Measurements from ENCODE around the gene VWC2L.

VWC2L gene

GRCh38 chr2:214469728-214470127 is 58.9 kb downstream of the VWC2L start:
- no peak for FAIRE-seq

GRCh38 chr2:214471382-214471781 is 60.5 kb downstream of the VWC2L start:
- FAIRE-seq: no peak

- FAIRE-seq: no peak
These were observed 61.1 kb downstream of the VWC2L start for GRCh38 chr2:214471990-214472389.

- no peak for FAIRE-seq
These were observed 66.5 kb downstream of the VWC2L start for GRCh38 chr2:214477305-214477704.

- no peak for FAIRE-seq
These were observed 70.3 kb downstream of the VWC2L start for GRCh38 chr2:214481204-214481603.

DNA sequence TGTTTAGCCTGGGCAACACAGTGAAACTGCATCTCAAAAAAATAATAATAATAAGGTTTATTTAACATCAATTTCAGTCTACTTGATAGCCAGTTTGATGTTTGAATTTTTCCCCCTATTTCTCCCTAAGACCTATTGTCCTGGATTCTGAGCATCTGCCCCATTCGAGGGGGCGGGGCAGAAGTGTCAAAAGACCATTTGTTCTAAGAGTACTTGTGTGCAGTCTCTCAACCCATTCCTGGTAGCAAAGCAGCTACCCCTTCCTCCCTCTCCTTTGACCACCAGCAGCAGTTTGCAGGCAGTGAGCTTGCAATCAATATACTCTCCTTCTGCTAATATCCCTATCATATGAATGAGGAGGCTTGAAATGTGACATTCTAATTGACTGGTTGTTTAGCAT is 71.9 kb downstream of the VWC2L start:
- no peak for FAIRE-seq

GRCh38 chr2:214484239-214484638 is 73.4 kb downstream of the VWC2L start:
- no peak for FAIRE-seq

DNA sequence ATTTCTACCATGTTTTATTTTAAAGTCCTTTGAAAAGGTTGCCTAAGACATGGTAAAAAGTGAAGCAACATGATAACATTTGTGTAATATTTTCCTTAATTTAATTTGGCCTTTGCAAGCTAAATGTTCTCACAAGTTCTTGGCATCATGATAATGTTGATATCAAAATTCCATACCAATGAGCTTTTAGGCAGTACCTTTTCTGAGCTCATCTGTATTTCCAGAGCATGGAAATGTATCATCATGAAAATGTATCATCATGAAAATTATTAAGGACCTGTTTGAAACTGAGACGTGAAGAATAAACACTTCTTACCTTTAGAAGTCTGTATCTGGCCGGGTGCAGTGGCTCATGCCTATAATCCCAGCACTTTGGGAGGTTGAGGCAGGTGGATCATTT is 73.8 kb downstream of the VWC2L start:
- FAIRE-seq: no peak

DNA sequence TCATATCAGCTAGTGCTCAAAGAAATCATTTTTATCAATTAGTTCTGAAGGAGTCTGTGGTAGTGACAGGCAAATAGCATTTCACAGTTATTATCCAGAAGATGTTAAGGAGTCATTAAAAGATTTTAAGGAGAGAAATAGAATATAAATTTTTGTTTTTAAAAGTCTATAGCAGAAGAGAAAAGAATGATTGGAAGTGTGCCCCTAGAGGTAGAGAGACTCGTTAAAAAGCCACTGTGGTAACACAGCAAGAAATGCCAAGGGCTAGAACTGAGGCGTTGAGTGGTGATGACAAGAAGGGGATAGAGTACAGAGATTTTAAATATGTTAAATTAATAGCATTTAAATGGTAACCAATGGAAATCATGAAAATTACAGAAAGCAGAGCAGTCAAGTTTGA is 78.3 kb downstream of the VWC2L start:
- no peak for FAIRE-seq

GRCh38 chr2:214489702-214490101 is 78.8 kb downstream of the VWC2L start:
- no peak for FAIRE-seq

- FAIRE-seq: no peak
These were observed 81.3 kb downstream of the VWC2L start for GRCh38 chr2:214492152-214492551.

DNA sequence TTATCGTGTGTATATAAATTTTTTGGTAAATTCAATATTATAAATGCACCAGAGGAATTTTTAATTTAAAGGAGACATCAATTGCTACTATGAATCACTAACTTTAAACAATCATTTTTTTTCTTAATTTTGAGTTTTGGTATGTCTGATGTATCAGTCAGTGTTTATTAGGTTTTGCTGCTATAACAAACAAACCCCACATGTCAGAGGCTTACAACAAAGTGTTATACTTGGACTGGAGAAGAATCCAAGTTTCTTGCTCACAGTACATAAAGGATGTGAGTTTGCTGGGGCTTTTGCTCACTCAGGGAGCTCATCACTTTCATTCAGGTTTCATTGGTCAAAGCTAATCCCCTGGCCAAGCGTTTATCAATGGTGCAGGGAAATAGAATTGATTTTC is 81.8 kb downstream of the VWC2L start:
- FAIRE-seq: no peak

DNA sequence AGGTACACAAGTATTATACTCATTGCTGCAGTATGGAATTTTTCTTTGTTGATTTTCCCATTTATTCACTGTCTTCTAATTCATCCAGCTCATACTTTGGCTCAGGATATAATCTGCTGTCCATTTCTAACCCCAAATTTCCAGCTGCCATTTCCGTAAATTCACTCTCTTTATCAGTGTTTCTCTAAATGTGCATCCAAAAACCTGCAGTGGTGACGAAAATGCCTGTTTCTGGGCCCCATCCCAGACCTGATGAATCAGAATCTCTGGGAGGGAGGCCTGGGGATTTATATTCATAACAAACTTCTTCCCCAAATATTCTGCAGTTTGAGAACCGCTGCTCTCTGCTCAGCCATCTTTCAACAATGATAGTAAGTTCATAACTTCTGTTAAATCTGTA is 86.6 kb downstream of the VWC2L start:
- no peak for FAIRE-seq

- FAIRE-seq: no peak
These were observed 92.7 kb downstream of the VWC2L start for GRCh38 chr2:214503568-214503967.

GRCh38 chr2:214504599-214505376 is 93.9 kb downstream of the VWC2L start:
- no peak for FAIRE-seq

GRCh38 chr2:214507032-214507431 is 96.2 kb downstream of the VWC2L start:
- FAIRE-seq: no peak

GRCh38 chr2:214514704-214515103 is 103.8 kb downstream of the VWC2L start:
- FAIRE-seq: no peak

GRCh38 chr2:214515111-214515510 is 104.3 kb downstream of the VWC2L start:
- no peak for FAIRE-seq

GRCh38 chr2:214519258-214519818 is 108.5 kb downstream of the VWC2L start:
- FAIRE-seq: no peak

GRCh38 chr2:214529021-214529420 is 118.2 kb downstream of the VWC2L start:
- no peak for FAIRE-seq

GRCh38 chr2:214529514-214529913 is 118.7 kb downstream of the VWC2L start:
- no peak for FAIRE-seq

GRCh38 chr2:214533541-214533940 is 122.7 kb downstream of the VWC2L start:
- no peak for FAIRE-seq

GRCh38 chr2:214536625-214537024 is 125.8 kb downstream of the VWC2L start:
- FAIRE-seq: no peak

DNA sequence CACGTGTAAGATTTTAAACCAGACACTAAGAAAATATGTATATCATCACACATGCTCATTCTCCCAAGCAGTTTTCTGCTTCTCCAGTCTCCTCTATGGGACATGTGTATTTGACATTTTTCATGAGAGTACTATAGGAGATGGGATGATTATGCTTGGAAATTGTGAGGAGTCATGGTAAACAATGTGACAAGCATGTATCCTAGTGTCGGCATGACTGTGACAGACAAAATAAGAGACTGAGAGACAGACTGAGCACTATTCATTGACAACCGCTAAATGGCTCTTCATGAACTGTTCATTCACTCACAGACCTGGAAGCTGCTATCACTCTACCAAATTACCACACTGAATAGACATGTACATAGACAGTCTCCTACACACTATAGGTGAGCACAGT is 127.1 kb downstream of the VWC2L start:
- FAIRE-seq: no peak

DNA sequence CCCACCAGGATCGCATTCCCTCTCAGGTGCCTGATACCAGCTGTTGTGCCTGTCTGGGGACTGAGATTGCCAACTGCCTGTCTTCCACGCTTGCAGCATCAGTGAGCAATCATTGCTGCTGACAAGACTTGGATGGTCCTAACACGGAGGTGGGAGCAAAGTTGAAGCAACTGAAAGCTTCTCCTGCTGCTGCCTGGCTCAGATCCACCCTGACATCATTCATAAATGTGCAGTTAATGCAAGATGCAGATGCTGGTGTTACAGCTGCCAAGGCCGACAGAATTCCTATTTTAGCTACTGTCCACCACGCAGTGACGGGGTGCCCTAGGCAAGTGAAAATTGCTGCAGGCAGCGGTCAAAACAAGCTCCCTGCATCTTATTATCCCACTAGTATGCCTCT is 131.4 kb downstream of the VWC2L start:
- no peak for FAIRE-seq

All from G401.6 (cell line).